GM12878 (cell line): Measurements from ENCODE around the gene PHLDB1. TPM values are rescaled to one million over a fixed set of nuclear protein-coding genes. Genes with fewer than 3 reads are reported as not detected.

Experiments
- ATAC-seq: fragments of 200-7000 bp; cut with Tn5 transposase; 3 replicates; pipeline ENCODE4 v1.9.1; 2020; ENCODE audit warnings: mild to moderate bottlenecking, moderate library complexity
- BruUV-seq: library from RNA; stranded (reverse); fragments of 400-500 nt; replicated peaks from 2 replicates; lab custom pipeline; 2021; lab: Mats Ljungman, UMichigan
- CTCF ChIA-PET: fragments of 300-600 bp; sonication (Branson Sonifier 250); formaldehyde crosslinking; extraction: SDS; loops from one replicate; lab custom pipeline; 2021; ENCODE audit warnings: inconsistent platforms; lab: Yijun Ruan, JAX
- POLR2A ChIA-PET: fragments of 350-600 bp; formaldehyde crosslinking; extraction: SDS; loops from one replicate; lab custom pipeline; 2021; ENCODE audit warnings: inconsistent platforms; lab: Charles Lee
- RAD21 ChIA-PET: fragments of 300-600 bp; sonication (Branson Sonifier 250); formaldehyde crosslinking; loops from one replicate; lab custom pipeline; 2023; ENCODE audit warnings: antibody characterized with exemption; ENCODE audit not compliant: unreplicated experiment; lab: Charles Lee
- SMC1A ChIA-PET: fragments of 300-600 bp; sonication (Branson Sonifier 250); formaldehyde crosslinking; loops from one replicate; lab custom pipeline; 2023; ENCODE audit not compliant: unreplicated experiment, uncharacterized antibody; lab: Charles Lee
- DNase-seq: peaks from one replicate; pipeline ENCODE4 v3.0.0-alpha.2; 2011; ENCODE audit warnings: low read depth, low spot score
- FAIRE-seq: peaks from 3 replicates; lab custom pipeline; 2011; peaks lifted over from hg19 to GRCh38; lab: Jason Lieb, UNC
- H2AFZ ChIP-seq: 2 replicates; pipeline ENCODE4 v1.6.0; 2011; ENCODE audit warnings: low read depth, low read length, control low read depth; ENCODE audit not compliant: control insufficient read depth
- H3K27ac ChIP-seq: 2 replicates; pipeline ENCODE4 v1.5.1; 2011; ENCODE audit warnings: control low read depth; ENCODE audit not compliant: control insufficient read depth, insufficient read depth
- H3K27me3 ChIP-seq, 2 experiments: replicated peaks in 1 of 2; 2 replicates each; pipeline versions ENCODE4 v1.6.0 to v1.6.1; 2011; ENCODE audit warnings: low read length in 1 of 2; ENCODE audit not compliant: control insufficient read depth in 2 of 2, insufficient read depth in 2 of 2
- H3K36me3 ChIP-seq, 2 experiments: 2 replicates each; pipeline ENCODE4 v1.5.1; 2011; ENCODE audit warnings: low read length in 1 of 2; ENCODE audit not compliant: control insufficient read depth in 2 of 2, insufficient read depth in 2 of 2
- H3K4me1 ChIP-seq: 2 replicates; pipeline ENCODE4 v1.6.1; 2011; ENCODE audit warnings: mild to moderate bottlenecking, low read length, moderate library complexity, mixed read lengths; ENCODE audit not compliant: control insufficient read depth, insufficient read depth
- H3K4me2 ChIP-seq: 2 replicates; pipeline ENCODE4 v1.6.0; 2011; ENCODE audit warnings: control low read depth; ENCODE audit not compliant: control insufficient read depth, insufficient read depth
- H3K4me3 ChIP-seq: fragments of 200-600 bp; sonication (generic); 2 replicates; pipeline ENCODE4 v1.5.1; 2016
- H3K79me2 ChIP-seq: 2 replicates; pipeline ENCODE4 v1.6.0; 2011; ENCODE audit warnings: low read length; ENCODE audit not compliant: control insufficient read depth, insufficient read depth
- H3K9ac ChIP-seq: 2 replicates; pipeline ENCODE4 v1.8.0; 2011; ENCODE audit warnings: low read length, control low read depth, mixed read lengths; ENCODE audit not compliant: control insufficient read depth, insufficient read depth
- H3K9me3 ChIP-seq: replicated peaks from 3 replicates; pipeline ENCODE4 v1.5.1; 2011; ENCODE audit warnings: mild to moderate bottlenecking, low read length; ENCODE audit not compliant: control insufficient read depth, insufficient read depth
- H4K20me1 ChIP-seq: 2 replicates; pipeline ENCODE4 v1.6.0; 2011; ENCODE audit not compliant: control insufficient read depth, insufficient read depth
- CEBPB ChIP-seq, 2 experiments: fragments of 150-350 bp in 1 of 2; IDR thresholded peaks; 2 replicates each; pipeline ENCODE4 v1.6.1; 2012 to 2014; ENCODE audit warnings: low read depth in 2 of 2, low read length in 2 of 2, borderline replicate concordance in 1 of 2, inconsistent platforms in 1 of 2
- HDAC6 ChIP-seq: fragments of 200-600 bp; sonication (generic); IDR thresholded peaks from one replicate; pipeline ENCODE4 v1.8.0; 2017; ENCODE audit warnings: antibody characterized with exemption; ENCODE audit not compliant: unreplicated experiment
- NFYB ChIP-seq: IDR thresholded peaks from 2 replicates; pipeline ENCODE4 v1.6.1; 2011; ENCODE audit warnings: low read depth, mild to moderate bottlenecking, low read length, improper control_type of control experiment, moderate library complexity; ENCODE audit not compliant: insufficient read depth
- PAX8 ChIP-seq: fragments of 450-650 bp; IDR thresholded peaks from 2 replicates; pipeline ENCODE4 v1.6.1; 2017; ENCODE audit warnings: mild to moderate bottlenecking, moderate library complexity
- POLR2AphosphoS5 ChIP-seq: IDR thresholded peaks from 2 replicates; pipeline ENCODE4 v1.6.1; 2011; ENCODE audit warnings: mild to moderate bottlenecking, low read length, inconsistent platforms
- RAD51 ChIP-seq: fragments of 450-650 bp; IDR thresholded peaks from 2 replicates; pipeline ENCODE4 v1.6.1; 2016; ENCODE audit warnings: moderate library complexity, mild to moderate bottlenecking, inconsistent platforms
- SIN3A ChIP-seq: IDR thresholded peaks from 2 replicates; pipeline ENCODE4 v1.6.1; 2012; ENCODE audit warnings: low read depth, low read length, improper control_type of control experiment
- SIX5 ChIP-seq: IDR thresholded peaks from 2 replicates; pipeline ENCODE4 v1.6.1; 2011; ENCODE audit warnings: mild to moderate bottlenecking, low read depth, low read length, moderate library complexity; ENCODE audit not compliant: severe bottlenecking
- TCF3 ChIP-seq: IDR thresholded peaks from 2 replicates; pipeline ENCODE4 v1.6.1; 2012; ENCODE audit warnings: low read depth, mild to moderate bottlenecking, low read length, borderline replicate concordance; ENCODE audit not compliant: insufficient read depth
- ZNF622 ChIP-seq: fragments of 450-650 bp; IDR thresholded peaks from 2 replicates; pipeline ENCODE4 v1.6.1; 2017; ENCODE audit warnings: mild to moderate bottlenecking, inconsistent platforms
- WGBS: methylation state at CpG from one replicate; pipeline ENCODE4 v1.1.6; 2016; ENCODE audit warnings: low lambda C conversion rate; ENCODE audit not compliant: insufficient replicate concordance, insufficient coverage; ENCODE audit errors: missing lambda C conversion rate; 5-methylcytosine and 5-hydroxymethylcytosine counted together
- in situ Hi-C: fragments of 300-500 bp; cut with MboI; formaldehyde crosslinking; loops from 9 replicates; pipeline ENCODE4 v1.14.3; 2018; ENCODE audit warnings: mixed read lengths
- intact Hi-C: fragments of 100-400 bp; cut with micrococcal nuclease; formaldehyde crosslinking; loops from one replicate; pipeline ENCODE4 v1.14.2; 2022; ENCODE audit not compliant: unreplicated experiment
- polyA plus RNA-seq, 11 experiments: library from polyadenylated mRNA; depleted of rRNA in 4 of 11; unstranded in 6 of 11; stranded (reverse) in 5 of 11; fragments of >200 nt; fragmentation: Nextera tagmentation in 4 of 11; fragmentation: Illumina TruSeq in 1 of 11; extraction: Ambion mirVana in 4 of 11; extraction: Trizol in 1 of 11; gene quantifications; 1 replicate in 1 of 11; 2 replicates in 10 of 11; pipeline versions ENCODE4 v1.2.1 to v1.2.3, GENCODE V29; 2011 to 2016; ENCODE audit warnings: inconsistent platforms in 2 of 11, missing spikeins in 2 of 11, low read depth in 1 of 11
- total RNA-seq, 4 experiments: library from RNA; depleted of rRNA in 3 of 4; stranded (reverse); fragments of >200 nt in 3 of 4; fragmentation: Illumina TruSeq in 1 of 4; extraction: Trizol in 1 of 4; gene quantifications; 2 replicates each; pipeline versions ENCODE4 v1.2.1 to v1.2.3, GENCODE V29; 2013 to 2021
- TF ChIP-seq, protein P1 (sequence below): fragments of 450-650 bp; IDR thresholded peaks from 2 replicates; pipeline ENCODE4 v1.6.1; 2017; ENCODE audit warnings: mild to moderate bottlenecking, low read depth, inconsistent platforms; ENCODE audit not compliant: poor library complexity, severe bottlenecking
- TF ChIP-seq, protein P2 (sequence below): IDR thresholded peaks from 2 replicates; pipeline ENCODE4 v1.6.1; 2011; ENCODE audit warnings: borderline replicate concordance, low read depth, mild to moderate bottlenecking, moderate library complexity, low read length; ENCODE audit not compliant: insufficient read depth, poor library complexity, severe bottlenecking

Gene PHLDB1
- total and polyA plus RNA-seq, 10 of the 15 experiments (the other 5 are each of a cell fraction or from before 2014, with no cell fraction given): 0.03 to 0.26 (median 0.18) TPM; not detected in 4

DNA sequence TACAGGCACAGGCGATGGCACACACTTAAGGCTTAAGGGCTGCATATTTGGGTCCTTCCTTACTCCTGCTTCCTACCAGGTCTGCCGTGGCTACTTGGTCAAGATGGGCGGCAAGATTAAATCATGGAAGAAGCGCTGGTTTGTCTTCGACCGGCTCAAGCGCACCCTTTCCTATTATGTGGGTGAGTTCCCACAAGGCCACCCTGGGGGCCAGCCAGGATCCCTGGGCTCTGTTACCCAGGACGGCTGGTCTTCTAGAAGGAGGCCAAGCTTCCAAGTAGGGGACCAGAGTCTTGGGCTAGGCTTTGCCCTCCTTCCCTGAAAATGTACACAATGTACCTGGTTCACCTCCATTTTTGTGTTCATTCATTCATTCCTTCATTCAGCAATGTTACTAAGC is 43.0 kb downstream of the PHLDB1 start:
- FAIRE-seq: no peak
- Histone ChIP-seq H3K27me3 (peaks cover 5 to 7% of the 10 kb centered on the region in 2 experiments; a peak in 2 of 4 replicates), H4K20me1 (no peaks in the 10 kb centered on the region), H3K27ac (no peak overlapping the region), H3K79me2 (no peaks in the 10 kb centered on the region), H3K9ac (no peak overlapping the region), H3K4me3 (no peak overlapping the region), H3K4me1 (no peaks in the 10 kb centered on the region), H3K9me3 (no peaks in the 10 kb centered on the region), H3K4me2 (no peak overlapping the region)
- in situ Hi-C loops (no loop called here), intact Hi-C loops (no loop called here)
- ChIA-PET CTCF (interaction anchor here (0.6 kb wide), 1 partner anchor 195 kb away, joined by 3 read pairs; no protein-coding TSS in a partner anchor), RAD21 (no interaction called here), POLR2A (no interaction called here)
- ATAC-seq: no peak
- WGBS: 70% methylated on average over 8 of the region's 8 CpGs
- no peak for TF ChIP-seq ZNF622
- no peak for TF ChIP-seq PAX8
- TF ChIP-seq, protein P1, sequence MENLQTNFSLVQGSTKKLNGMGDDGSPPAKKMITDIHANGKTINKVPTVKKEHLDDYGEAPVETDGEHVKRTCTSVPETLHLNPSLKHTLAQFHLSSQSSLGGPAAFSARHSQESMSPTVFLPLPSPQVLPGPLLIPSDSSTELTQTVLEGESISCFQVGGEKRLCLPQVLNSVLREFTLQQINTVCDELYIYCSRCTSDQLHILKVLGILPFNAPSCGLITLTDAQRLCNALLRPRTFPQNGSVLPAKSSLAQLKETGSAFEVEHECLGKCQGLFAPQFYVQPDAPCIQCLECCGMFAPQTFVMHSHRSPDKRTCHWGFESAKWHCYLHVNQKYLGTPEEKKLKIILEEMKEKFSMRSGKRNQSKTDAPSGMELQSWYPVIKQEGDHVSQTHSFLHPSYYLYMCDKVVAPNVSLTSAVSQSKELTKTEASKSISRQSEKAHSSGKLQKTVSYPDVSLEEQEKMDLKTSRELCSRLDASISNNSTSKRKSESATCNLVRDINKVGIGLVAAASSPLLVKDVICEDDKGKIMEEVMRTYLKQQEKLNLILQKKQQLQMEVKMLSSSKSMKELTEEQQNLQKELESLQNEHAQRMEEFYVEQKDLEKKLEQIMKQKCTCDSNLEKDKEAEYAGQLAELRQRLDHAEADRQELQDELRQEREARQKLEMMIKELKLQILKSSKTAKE: no peak
- TF ChIP-seq SIN3A: no peak
- TF ChIP-seq SIX5: no peak
- TF ChIP-seq TCF3: no peak
- no peak for TF ChIP-seq POLR2AphosphoS5
- TF ChIP-seq NFYB: no peak
- no peak for TF ChIP-seq CEBPB (IDR thresholded peaks at IDR 0.05; ENCODE audit: borderline replicate concordance in 1 of 2, low read depth in 2 of 2, low read length in 2 of 2)
- TF ChIP-seq, protein P2, sequence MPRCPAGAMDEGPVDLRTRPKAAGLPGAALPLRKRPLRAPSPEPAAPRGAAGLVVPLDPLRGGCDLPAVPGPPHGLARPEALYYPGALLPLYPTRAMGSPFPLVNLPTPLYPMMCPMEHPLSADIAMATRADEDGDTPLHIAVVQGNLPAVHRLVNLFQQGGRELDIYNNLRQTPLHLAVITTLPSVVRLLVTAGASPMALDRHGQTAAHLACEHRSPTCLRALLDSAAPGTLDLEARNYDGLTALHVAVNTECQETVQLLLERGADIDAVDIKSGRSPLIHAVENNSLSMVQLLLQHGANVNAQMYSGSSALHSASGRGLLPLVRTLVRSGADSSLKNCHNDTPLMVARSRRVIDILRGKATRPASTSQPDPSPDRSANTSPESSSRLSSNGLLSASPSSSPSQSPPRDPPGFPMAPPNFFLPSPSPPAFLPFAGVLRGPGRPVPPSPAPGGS: no peak
- no peak for TF ChIP-seq RAD51
- no peak for TF ChIP-seq HDAC6
- TF ChIP-seq, all 136 proteins: peak for 0
- SMC1A ChIA-PET: no interaction called here
- no peak overlapping the region for H2AFZ ChIP-seq
- no peaks in the 10 kb centered on the region for H3K36me3 ChIP-seq
- DNase-seq: no peak
- BruUV-seq: no TSS peak
